WERI-Rb-1 (cell line): ENCODE data around the gene HSD17B2.
"Not testable (repeated sequence)": the region's sequence is repeated elsewhere in the genome, so short reads cannot be mapped to it uniquely, and the experiment has no call there.

Experiments
- DNase-seq: peaks from one replicate; pipeline ENCODE4 v3.0.0-alpha.2; 2020
- H3K27ac ChIP-seq: fragments of 250-450 bp; sonication (Bioruptor Pico); 2 replicates; pipeline ENCODE4 v1.5.1; 2020; ENCODE audit warnings: mild to moderate bottlenecking, moderate library complexity
- H3K27me3 ChIP-seq: fragments of 250-450 bp; sonication (Bioruptor Pico); 2 replicates; pipeline ENCODE4 v1.5.1; 2021; ENCODE audit warnings: mild to moderate bottlenecking, low read depth, moderate library complexity; ENCODE audit not compliant: insufficient read depth, severe bottlenecking
- H3K36me3 ChIP-seq: fragments of 250-450 bp; sonication (Bioruptor Pico); 2 replicates; pipeline ENCODE4 v1.5.1; 2020; ENCODE audit warnings: mild to moderate bottlenecking, moderate library complexity
- H3K4me3 ChIP-seq: 2 replicates; pipeline ENCODE4 v1.5.1; 2011; ENCODE audit warnings: low read depth, mild to moderate bottlenecking, control low read depth, low read length
- H3K9me3 ChIP-seq: fragments of 250-450 bp; sonication (Bioruptor Pico); 2 replicates; pipeline ENCODE4 v1.5.1; 2021; ENCODE audit warnings: mild to moderate bottlenecking, moderate library complexity; ENCODE audit not compliant: severe bottlenecking
- CTCF ChIP-seq: IDR thresholded peaks from 2 replicates; pipeline ENCODE4 v1.5.1; 2011; ENCODE audit warnings: low read depth, mild to moderate bottlenecking, control low read depth, inconsistent platforms, low read length

The HSD17B2 gene

GRCh38 chr16:82005027-82005830 lies 29.8 kb upstream of the HSD17B2 start:
- Histone ChIP-seq H3K4me3 (no peak overlapping the region), H3K9me3 (no peaks in the 10 kb centered on the region), H3K27ac (no peak overlapping the region), H3K36me3 (no peaks in the 10 kb centered on the region), H3K27me3 (no peaks in the 10 kb centered on the region)
- no peak for TF ChIP-seq CTCF
- DNase-seq: peak; percentile 28

GRCh38 chr16:82006036-82006435 lies 29.0 kb upstream of the HSD17B2 start:
- no peaks in the 10 kb centered on the region for H3K36me3 ChIP-seq
- no peaks in the 10 kb centered on the region for H3K27me3 ChIP-seq
- no peaks in the 10 kb centered on the region for H3K9me3 ChIP-seq
- no peak for TF ChIP-seq CTCF
- no peak overlapping the region for H3K4me3 ChIP-seq
- no peak overlapping the region for H3K27ac ChIP-seq
- no peak for DNase-seq

GRCh38 chr16:82007189-82007588 lies 27.9 kb upstream of the HSD17B2 start:
- TF ChIP-seq CTCF: no peak
- H3K36me3 ChIP-seq: no peaks in the 10 kb centered on the region
- no peak overlapping the region for H3K27ac ChIP-seq
- no peaks in the 10 kb centered on the region for H3K9me3 ChIP-seq
- H3K4me3 ChIP-seq: no peak overlapping the region
- no peaks in the 10 kb centered on the region for H3K27me3 ChIP-seq
- no peak for DNase-seq

GRCh38 chr16:82008957-82009592 lies 26.0 kb upstream of the HSD17B2 start:
- no peak overlapping the region for H3K27ac ChIP-seq
- no peaks in the 10 kb centered on the region for H3K27me3 ChIP-seq
- no peaks in the 10 kb centered on the region for H3K9me3 ChIP-seq
- H3K4me3 ChIP-seq: no peak overlapping the region
- TF ChIP-seq CTCF: no peak
- no peaks in the 10 kb centered on the region for H3K36me3 ChIP-seq
- DNase-seq: no peak

- H3K36me3 ChIP-seq, H3K27ac ChIP-seq, DNase-seq, H3K27me3 ChIP-seq, H3K9me3 ChIP-seq, H3K4me3 ChIP-seq: not testable (repeated sequence)
Observed at GRCh38 chr16:82009789-82010188, 25.3 kb upstream of the HSD17B2 start.

GRCh38 chr16:82010649-82011048 lies 24.4 kb upstream of the HSD17B2 start:
- DNase-seq: no peak
- TF ChIP-seq CTCF: no peak
- Histone ChIP-seq H3K4me3 (no peak overlapping the region), H3K27me3 (no peaks in the 10 kb centered on the region), H3K9me3 (no peaks in the 10 kb centered on the region), H3K36me3 (no peaks in the 10 kb centered on the region), H3K27ac (no peak overlapping the region)
